GM19372 (cell line): ENCODE data around the gene SNRPD2.
"Not testable (repeated sequence)": the region's sequence is repeated elsewhere in the genome, so short reads cannot be mapped to it uniquely, and the experiment has no call there.

Source experiments
- ATAC-seq: cut with Tn5 transposase; IDR thresholded peaks from one replicate; pipeline ENCODE4 v1.9.1; 2021; ENCODE audit warnings: mild to moderate bottlenecking, low read depth, moderate library complexity; ENCODE audit not compliant: unreplicated experiment

SNRPD2 gene

DNA sequence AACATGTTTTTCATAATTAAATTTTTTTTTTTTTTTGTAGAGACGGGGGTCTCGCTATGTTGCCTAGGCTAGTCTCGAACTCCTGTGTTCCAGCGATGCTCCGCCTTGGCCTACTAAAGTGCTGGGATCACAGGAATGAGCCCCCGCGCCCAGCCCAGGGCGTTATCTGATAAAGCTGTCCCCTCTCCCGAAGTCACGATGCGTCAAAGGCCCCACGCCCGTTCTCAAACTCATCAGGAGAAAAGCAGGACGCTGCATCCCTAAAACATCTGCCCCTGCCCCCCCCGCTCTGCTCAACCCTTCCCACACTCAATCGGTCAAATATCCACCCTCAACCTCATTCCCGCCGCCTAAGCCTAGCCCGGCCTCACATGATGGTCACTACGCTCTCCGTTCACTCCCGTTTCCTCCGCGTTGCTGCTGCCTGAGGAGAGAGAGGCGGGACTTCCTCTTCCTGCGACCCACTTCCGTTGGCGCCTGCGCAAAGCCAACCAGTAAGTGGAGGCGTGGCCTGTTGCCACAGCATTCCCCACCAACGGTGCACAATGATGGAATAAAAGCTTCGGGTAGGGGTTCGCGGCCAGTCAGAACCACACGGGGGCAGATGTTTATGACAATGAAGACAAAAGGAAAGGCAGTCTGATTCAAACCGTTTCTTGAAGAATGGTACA is at the start of gene SNRPD2:
TSS of gene SNRPD2 (minus strand) at position 438 of the 671 bp plus-strand sequence. CDS start at position 373, 65 bp downstream.
- peak; percentile 47 for ATAC-seq

DNA sequence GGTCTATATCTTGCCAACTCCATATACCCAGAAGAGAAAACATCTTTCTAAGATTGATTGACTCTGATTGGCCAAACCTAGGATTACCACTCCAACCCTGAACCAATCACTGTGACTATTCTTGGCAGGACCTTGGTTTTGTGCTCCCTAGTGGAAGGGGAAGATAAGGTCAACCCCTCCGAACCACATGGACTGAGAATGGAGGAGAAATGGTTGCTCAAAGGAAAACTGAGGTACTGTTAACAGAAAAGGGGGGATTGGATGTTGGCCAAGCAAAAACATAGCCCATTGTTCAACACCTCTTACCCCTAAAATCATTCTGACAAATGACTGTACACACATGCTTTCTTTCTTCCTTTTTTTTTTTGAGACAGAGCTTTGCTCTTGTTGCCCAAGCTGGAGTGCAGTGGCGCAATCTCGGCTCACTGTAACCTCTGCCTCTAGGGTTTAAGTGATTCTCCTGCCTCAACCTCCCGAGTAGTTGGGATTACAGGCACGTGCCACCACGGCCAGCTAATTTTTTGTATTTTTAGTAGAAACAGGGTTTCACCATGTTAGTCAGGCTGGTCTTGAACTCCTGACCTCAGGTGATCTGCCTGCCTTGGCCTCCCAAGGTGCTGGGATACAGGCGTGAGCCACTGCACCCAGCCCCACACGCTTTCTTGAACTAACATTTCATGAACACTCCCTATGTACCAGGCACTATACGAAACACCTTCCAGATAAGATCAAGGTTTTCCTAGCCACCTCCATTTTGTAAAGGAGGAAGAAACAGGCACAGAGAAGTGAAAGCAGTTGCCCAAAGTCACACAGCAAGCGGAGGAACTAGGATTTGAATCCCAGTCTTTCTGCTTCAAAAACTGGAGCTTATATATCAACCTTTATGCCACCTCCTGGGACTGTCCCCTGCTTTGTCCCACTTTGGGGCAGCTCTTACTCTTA is 48.0 kb upstream of the SNRPD2 start:
- ATAC-seq = no peak

DNA sequence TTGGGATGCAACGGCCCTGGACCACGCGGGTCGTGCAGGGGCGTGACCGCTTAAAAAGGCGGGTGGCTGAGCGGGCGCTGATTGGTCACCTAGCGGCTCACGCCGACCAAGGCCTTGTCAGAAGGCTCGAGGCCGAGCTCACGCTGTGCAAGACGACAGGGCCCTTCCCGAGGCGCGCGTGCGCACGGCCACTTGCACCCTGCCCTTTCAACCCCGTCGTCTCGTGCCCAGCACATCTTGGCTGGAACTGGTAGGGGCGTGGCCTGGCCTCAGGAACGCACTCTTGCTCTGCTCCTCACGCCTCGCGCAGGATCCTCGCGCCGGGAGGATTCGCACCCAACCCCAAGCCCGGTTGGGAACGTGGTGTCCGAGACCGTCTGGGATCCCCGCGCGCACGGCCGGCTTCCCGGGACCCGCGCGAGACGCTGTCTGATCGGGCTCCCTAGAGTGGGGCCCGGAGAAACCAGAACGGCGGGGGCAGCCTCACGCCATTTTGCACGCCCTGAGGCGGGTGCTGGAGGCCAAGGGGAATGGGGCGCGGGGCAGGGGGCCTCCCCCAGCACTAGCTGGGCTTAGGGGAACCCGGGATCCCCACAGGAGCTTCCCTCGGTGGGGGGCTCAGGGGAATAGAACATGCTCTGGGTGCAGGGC is 41.5 kb upstream of the SNRPD2 start, which contains the start of gene MEIOSIN:
TSS of gene MEIOSIN (plus strand) at position 280 of the 651 bp plus-strand sequence. CDS start 1,938 bp downstream, outside the sequence.
- no peak for ATAC-seq

DNA sequence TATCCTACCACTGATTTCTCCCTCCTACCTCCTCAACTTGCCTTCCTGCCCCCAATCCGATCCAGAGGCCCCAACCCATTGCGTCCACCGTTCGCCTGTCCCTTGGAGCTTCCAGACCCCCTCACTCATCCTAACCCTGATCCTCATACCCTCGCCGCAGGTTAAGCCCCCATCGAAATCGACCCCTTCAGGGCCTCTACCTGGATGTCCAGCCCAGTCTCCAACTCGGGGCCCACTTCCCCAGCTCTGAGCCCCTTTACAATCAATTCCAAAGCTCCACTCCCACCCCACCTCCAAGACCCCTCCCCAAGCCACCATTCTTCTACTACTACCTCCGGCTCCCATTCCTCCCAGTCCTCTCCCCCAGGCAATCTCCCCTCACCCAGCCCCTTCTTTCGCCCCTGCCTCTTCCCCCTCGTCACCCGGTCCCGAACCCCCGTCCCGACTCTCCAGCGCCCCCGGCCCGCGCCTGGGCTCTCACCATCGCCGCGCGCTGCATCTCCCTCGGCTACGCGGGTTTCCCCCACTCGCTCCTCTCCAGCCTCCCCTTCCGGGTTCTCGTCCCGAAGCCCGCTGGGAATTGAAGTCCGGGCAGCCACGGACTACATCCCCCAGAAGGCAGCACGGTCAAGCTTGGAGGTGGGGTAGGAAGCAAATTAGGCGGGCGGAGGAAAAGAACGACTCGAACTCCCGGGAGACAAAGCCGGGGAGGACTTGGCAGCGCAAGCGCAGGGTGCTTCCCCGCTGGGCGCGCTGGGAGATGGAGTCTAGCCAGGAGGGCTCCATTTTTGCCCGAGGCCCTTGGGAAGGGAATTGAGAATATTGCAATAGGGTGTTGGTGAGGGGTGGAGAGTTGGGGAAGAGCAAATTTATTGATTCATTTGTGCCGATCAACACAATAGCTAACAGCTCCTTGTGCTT is 38.9 kb upstream of the SNRPD2 start, which contains the start of gene FBXO46:
TSS of gene FBXO46 (minus strand) at position 529 of the 921 bp plus-strand sequence. CDS start 17,401 bp downstream, outside the sequence.
- peak; percentile 96 for ATAC-seq

DNA sequence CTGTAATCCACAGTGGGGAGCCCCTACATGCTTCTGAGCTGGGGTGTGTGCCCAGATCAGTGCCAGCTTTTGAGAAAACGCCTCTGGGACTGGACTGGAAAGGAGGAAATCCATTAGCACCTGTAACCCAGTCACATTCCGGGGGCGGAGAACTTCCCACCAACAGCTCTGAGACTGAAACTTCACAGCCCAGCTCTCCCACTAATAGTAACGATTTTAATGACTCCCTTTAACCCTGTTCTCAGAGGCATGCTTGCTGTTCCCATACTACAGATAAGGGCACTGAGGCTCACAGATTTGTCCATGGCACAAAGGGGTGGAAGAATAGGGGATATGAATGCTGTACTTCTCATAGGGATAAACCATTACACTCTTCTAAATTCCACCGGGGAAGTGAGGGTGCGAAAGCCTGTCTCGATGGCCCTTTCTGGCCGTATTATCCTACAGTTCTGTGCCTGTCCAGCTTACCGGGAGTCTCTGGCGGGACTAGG is 38.1 kb upstream of the SNRPD2 start:
- ATAC-seq = no peak

DNA sequence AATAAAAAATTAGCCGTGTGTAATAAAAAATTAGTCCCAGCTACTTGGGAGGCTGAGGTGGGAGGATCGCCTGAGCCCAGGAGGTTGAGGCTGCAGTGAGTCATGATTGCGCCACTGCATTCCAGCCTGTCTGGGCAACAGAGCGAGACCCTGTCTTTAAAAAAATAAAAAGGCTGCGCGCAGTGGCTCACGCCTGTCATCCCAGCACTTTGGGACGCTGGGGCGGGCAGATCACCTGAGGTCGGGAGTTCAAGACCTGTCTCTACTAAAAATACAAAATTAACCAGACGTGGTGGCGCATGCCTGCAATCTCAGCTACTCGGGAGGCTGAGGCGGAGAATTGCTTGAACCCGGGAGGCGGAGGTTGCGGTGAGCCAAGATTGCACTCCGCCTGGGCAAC is 36.9 kb upstream of the SNRPD2 start:
- ATAC-seq = not testable (repeated sequence)

DNA sequence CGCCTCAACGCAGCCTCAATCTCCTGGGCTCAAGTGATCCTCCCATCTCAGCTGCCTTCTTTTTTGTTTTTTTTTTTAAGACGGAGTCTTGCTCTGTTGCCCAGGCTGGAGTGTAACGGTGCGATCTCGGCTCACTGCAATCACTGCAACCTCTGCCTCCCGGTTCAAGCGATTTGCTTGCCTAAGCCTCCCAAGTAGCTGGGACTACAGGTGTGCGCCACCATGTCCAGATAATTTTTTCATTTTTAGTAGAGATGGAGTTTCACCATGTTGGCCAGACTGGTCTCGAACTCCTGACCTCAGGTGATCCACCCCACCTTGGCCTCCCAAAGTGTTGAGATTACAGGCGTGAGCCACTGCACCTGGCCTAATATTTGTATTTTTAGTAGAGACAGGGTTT is 28.3 kb upstream of the SNRPD2 start:
- not testable (repeated sequence) for ATAC-seq

DNA sequence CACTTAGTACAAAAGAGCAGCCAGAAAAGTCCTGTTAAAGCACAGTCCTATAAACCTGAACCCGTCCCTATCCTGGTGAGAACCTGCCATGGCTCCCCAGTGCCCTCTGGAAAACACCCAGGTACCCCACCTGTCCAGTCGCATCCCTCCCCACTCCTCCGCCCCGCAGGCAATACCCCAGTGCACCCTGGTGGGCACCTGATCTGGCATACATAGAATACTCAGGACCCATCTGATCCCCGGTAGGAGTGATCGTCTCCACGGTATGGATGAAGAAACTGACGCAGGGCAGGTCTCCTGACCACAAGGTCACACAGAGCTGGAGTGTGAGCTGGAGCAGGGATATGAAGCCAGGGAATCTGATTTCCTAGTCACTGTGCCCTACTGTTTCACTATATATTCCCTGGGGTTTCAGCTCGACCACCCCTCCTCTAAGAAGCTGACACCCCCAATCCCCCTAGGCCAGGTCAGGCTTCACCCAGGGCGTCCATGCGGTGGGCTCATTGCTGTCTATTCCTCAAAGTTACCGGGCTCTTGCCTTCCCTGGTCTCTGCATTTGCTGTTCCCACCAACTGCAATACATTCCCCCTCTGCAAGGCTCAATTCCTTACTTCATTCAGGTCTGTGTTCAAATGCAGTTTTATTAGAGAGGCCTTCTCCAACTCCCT is 26.4 kb upstream of the SNRPD2 start:
- no peak for ATAC-seq

DNA sequence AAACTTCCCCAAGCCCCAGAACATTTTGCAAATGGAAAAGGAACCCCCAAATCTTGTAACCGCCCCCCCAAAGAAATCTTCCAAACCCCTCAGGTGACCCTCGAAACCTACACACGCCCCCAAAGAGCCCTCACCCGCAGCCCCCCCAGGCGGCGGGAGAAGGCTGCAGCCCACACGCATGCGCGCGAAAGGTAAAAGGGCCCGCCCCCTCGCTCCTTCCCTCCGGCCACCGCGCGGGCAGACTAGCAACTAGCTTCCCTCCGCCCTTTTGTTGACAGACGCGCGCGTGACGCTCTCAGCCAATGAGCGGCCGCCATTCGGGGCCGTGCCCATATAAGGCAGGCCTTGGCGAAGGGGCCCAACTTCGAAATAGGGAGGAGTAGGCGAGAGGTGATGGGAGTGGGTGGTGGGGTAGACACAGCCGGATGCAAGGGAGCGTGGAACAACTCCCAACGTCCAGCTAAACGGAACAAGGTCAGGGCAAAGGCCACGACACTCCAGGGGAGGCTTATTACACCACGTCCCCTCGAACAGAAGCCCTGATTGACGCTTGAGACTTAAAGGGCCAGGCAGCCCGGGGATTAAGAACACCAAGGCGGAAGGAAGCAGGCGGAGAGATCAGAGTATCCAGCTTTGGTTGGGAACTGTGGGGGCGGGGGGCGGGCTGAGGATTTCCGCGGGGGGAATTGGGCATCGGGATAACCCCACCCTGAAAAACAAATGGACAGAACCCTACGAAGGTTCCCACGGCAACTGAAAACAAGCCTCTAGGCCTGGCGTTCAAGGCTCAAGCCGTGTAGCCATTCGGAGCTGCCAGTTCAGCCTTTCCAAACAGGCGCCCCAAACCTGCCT is 25.6 kb upstream of the SNRPD2 start:
- ATAC-seq = peak; percentile 95

DNA sequence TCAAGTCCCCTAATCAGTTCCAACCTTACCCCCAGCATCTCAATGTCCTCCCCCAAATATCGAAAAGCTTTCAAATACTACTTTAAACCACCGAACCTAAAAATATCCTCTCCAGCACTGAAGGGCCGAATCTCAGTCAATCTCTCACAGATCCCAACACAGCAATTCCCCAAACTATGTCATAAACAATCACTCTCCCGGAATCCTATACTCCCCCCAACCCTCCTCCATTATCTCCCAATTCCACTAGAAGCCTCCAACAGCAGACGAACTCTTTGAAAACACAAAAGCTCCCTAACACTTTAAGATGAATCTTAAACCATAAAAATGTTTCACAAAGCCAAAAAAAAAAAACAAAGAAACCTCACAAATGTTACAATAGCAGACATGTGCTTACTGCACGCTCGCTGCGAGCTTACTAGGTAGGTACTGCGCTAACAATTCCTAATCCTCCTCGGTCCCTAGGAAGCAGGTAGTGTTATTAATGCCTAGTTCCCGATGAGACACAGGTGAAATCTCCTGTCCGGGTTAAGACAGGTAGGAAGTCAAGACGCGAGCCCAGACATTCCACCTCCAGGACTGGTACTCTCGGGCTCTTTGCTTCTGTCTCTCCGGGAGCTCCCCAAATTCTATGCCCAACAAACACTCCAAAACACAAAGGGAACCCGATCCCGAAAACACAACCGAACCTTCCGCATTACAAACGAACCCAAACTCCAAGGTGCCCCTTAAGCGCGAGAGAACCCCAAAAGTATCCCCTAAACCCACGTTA is 24.8 kb upstream of the SNRPD2 start:
- ATAC-seq = no peak

DNA sequence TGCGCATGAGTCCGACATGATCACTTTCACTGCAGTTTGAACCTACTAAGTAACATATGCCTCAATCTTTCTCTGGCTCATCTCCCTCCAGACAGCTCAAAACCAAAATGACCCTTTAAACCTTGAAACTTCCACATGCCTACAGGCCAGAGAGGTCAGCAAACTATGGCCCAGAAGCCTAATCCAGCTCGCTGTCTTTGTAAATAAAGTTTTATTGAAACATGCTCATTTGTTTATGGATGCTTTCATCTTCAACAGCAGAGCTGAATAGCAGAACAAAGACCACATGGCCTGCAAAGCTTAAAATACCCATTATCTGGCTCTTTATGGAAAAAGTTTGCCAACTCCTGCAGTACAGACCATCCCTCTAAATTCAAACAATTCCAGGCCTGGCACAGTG is 23.4 kb upstream of the SNRPD2 start:
- ATAC-seq = no peak

DNA sequence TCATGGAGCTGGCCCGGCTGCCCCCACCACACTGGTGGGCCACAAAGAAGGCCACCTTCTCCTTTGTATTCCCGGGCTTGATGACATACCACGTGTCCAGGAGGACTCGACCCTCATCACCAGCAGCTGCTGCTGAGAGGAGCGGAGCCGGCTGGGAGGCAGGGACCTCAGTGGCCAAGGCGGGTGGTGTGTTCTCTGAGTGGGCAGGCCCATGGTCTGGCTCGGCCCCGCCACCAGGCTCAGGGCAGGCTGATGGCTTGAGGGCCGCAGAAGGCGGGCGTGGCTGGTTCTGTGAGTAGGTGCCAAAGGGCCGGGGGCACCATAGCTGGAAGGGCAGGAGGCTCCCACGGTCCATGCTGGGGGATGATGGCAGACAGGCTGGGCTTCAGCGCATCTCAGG is 21.4 kb upstream of the SNRPD2 start:
- no peak for ATAC-seq

DNA sequence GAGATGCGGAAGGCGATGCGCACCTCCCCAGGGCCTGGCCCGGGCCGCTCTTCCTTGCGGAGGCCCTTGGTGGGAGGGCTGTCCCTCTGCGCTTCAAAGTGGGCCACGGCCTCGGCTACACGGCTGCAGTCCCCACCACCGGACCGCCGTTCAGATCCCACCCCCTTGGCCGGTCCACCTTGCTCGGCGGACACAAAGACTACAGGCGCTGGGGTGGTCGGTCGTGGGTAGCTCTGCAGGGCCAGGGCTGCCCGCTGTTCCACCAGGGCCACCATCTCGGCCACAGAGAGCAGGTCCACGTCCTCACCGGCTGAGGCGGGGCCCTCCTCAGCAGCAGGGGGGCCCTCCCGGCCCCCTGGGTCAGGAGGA is 20.9 kb upstream of the SNRPD2 start:
- no peak for ATAC-seq

DNA sequence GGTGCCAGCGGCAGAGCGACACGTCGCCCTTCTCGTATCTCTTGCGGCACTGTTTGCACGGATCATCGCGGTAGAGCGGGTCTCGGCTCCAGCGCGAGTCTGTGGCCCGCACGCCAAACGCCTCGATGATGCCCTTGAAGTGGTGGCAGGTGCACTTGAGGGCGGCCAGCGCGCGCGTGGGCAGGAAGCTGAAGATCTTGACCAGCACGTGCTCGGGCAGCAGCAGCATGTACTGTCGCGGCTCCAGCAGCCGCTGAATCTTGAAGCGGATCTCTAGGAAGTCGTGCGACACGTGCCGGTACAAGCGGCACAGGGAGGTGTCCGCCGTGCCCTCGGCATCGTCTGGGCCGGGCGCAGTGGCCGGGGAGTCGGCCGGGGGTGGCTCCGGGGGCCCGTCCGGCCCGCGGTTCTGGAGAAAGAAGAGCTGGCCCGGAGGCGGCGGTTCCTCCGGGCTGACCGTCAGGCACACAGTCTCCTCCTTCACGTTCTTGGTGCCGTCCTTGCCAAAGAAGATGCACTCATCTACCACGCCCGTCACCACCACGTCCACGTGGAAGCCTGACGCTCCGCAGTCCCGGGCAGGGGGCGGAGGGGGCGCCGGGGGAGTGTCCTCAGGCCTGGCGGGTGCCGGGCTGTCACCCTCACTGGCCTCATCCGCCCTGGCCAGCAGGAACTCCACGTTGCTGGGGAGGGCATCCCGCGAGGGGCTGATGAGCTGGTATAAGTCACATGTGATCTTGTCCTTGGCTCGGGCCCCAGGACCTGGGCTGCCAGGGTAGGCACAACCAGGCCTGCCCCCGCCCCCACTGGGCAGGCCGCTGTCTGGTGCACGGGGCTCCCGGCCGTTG is 20.3 kb upstream of the SNRPD2 start:
- no peak for ATAC-seq

DNA sequence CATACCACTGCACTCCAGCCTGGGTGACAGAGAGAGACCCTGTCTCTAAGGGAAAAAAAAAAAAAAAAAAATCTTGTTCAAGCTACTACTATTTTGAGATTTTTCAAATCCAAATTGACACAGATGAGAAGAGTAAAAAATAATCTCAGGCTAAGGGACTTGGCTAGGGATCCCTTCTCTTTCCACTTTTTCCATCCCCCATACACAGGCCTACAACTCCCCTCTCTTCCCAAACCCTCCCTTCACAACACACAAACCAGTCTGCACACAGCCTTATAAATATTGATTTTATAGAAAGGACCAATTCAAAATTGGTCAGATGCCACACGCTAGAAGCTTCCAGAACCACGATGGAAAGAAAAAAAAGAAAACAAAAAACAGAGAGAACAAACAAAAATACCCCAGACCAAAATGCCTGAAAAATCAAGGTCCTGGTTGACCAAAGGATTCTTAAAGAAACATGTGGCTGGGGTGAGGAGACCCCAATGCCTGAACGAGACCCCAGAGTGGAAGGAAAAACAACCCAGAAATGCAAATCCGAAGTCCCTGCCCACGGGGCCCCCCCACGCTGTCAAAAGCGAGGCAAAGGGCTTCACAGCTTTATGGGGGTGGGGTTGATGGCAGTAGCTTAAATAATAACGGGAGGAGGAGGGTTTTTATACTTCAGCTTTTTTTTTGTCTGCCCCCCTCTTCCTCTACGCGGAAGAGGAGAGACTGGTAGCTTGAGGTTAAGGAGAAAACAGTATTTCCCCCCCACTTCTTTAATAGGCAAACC is 18.8 kb upstream of the SNRPD2 start:
- ATAC-seq = no peak
